H1 (cell line): ENCODE measurements around the gene ANAPC2. TPM values are rescaled to one million over a fixed set of nuclear protein-coding genes. Genes with fewer than 3 reads are reported as not detected.

Source experiments
- CTCF ChIA-PET: fragments of 300-600 bp; sonication (Branson Sonifier 250); formaldehyde crosslinking; loops from one replicate; lab custom pipeline; 2021; ENCODE audit not compliant: partially characterized antibody; lab: Charles Lee
- POLR2A ChIA-PET: fragments of 300-600 bp; sonication (Branson Sonifier 250); formaldehyde crosslinking; loops from one replicate; lab custom pipeline; 2021; ENCODE audit warnings: inconsistent platforms; ENCODE audit not compliant: partially characterized antibody; lab: Charles Lee
- DNase-seq, 2 experiments: peaks; one replicate each; pipeline versions ENCODE4 v3.0.0 to v3.0.0-alpha.2; 2010 to 2022; ENCODE audit warnings: low spot score in 2 of 2, low read depth in 1 of 2, mixed read lengths in 1 of 2
- FAIRE-seq: peaks from 2 replicates; lab custom pipeline; 2011; peaks lifted over from hg19 to GRCh38; lab: Jason Lieb, UNC
- H2AFZ ChIP-seq: 2 replicates; pipeline ENCODE4 v1.8.1; 2012; ENCODE audit warnings: low read length, inconsistent platforms
- H2AK5ac ChIP-seq: 2 replicates; pipeline ENCODE4 v1.6.1; 2013; ENCODE audit warnings: low read depth, low read length
- H2BK120ac ChIP-seq: replicated peaks from 2 replicates; pipeline ENCODE3; 2013; ENCODE audit warnings: low read depth, low read length, inconsistent platforms
- H2BK12ac ChIP-seq: 2 replicates; pipeline ENCODE4 v1.6.1; 2013; ENCODE audit warnings: low read depth, low read length
- H2BK15ac ChIP-seq: 2 replicates; pipeline ENCODE4 v1.6.1; 2013; ENCODE audit warnings: low read length
- H2BK20ac ChIP-seq: 2 replicates; pipeline ENCODE4 v1.6.1; 2013; ENCODE audit warnings: low read length
- H2BK5ac ChIP-seq: 2 replicates; pipeline ENCODE4 v1.6.1; 2013; ENCODE audit warnings: low read depth, low read length
- H3K14ac ChIP-seq: 2 replicates; pipeline ENCODE4 v1.6.1; 2013; ENCODE audit warnings: inconsistent platforms; ENCODE audit not compliant: insufficient read length
- H3K18ac ChIP-seq: 2 replicates; pipeline ENCODE4 v1.6.1; 2013; ENCODE audit warnings: low read length; ENCODE audit errors: extremely low read depth
- H3K23ac ChIP-seq: 2 replicates; pipeline ENCODE4 v1.6.1; 2013; ENCODE audit warnings: inconsistent platforms; ENCODE audit not compliant: insufficient read length
- H3K23me2 ChIP-seq: 2 replicates; pipeline ENCODE4 v1.6.1; 2013; ENCODE audit warnings: low read depth, low read length
- H3K27ac ChIP-seq: 2 replicates; pipeline ENCODE4 v1.6.1; 2011; ENCODE audit warnings: low read depth, low read length, inconsistent platforms
- H3K27me3 ChIP-seq, 4 experiments: replicated peaks in 1 of 4; 1 replicate in 1 of 4; 2 replicates in 3 of 4; pipeline versions ENCODE4 v1.6.1 to v1.8.1; 2011 to 2013; ENCODE audit warnings: low read length in 3 of 4, mild to moderate bottlenecking in 3 of 4, inconsistent platforms in 2 of 4, mixed read lengths in 2 of 4, moderate library complexity in 1 of 4; ENCODE audit not compliant: control insufficient read depth in 3 of 4, insufficient read depth in 3 of 4; ENCODE audit errors: extremely low read depth in 1 of 4
- H3K36me3 ChIP-seq, 4 experiments: 2 replicates each; pipeline versions ENCODE4 v1.6.1 to v1.8.1; 2011 to 2013; ENCODE audit warnings: mild to moderate bottlenecking in 4 of 4, low read length in 3 of 4, moderate library complexity in 2 of 4, control low read depth in 1 of 4, inconsistent platforms in 1 of 4; ENCODE audit not compliant: insufficient read depth in 4 of 4, control insufficient read depth in 2 of 4
- H3K4ac ChIP-seq: replicated peaks from 2 replicates; pipeline ENCODE3; 2013; ENCODE audit warnings: low read length, low read depth, mixed read lengths, inconsistent platforms; ENCODE audit not compliant: insufficient read length
- H3K4me1 ChIP-seq, 4 experiments: replicated peaks in 1 of 4; 1 replicate in 1 of 4; 2 replicates in 3 of 4; pipeline versions ENCODE4 v1.6.1 to v1.8.1; 2011 to 2013; ENCODE audit warnings: low read length in 3 of 4, inconsistent platforms in 2 of 4, mixed read lengths in 1 of 4; ENCODE audit not compliant: insufficient read depth in 4 of 4, control insufficient read depth in 3 of 4
- H3K4me2 ChIP-seq, 2 experiments: 2 replicates each; pipeline versions ENCODE4 v1.6.1 to v1.8.1; 2011 to 2013; ENCODE audit warnings: low read depth in 2 of 2, low read length in 2 of 2, control low read depth in 1 of 2, inconsistent platforms in 1 of 2, mild to moderate bottlenecking in 1 of 2; ENCODE audit not compliant: insufficient read depth in 1 of 2
- H3K4me3 ChIP-seq, 4 experiments: fragments of 200-600, 300-600 bp in 1 of 4; sonication (generic), shearing (Covaris generic), sonication (Bioruptor Twin) in 1 of 4; 2 replicates each; pipeline versions ENCODE4 v1.5.1 to v1.8.1; 2011 to 2016; ENCODE audit warnings: low read length in 4 of 4, low read depth in 3 of 4, control low read depth in 2 of 4, inconsistent platforms in 2 of 4, mild to moderate bottlenecking in 2 of 4, mixed read lengths in 1 of 4, moderate library complexity in 1 of 4; ENCODE audit not compliant: insufficient read depth in 2 of 4; ENCODE audit errors: extremely low read depth in 1 of 4
- H3K56ac ChIP-seq: replicated peaks from 2 replicates; pipeline ENCODE3; 2013; ENCODE audit warnings: low read depth, mild to moderate bottlenecking, mixed read lengths, low read length, inconsistent platforms; ENCODE audit not compliant: insufficient read length
- H3K79me1 ChIP-seq: 2 replicates; pipeline ENCODE4 v1.6.1; 2013; ENCODE audit warnings: low read depth, low read length, control low read depth
- H3K79me2 ChIP-seq, 2 experiments: 2 replicates each; pipeline versions ENCODE4 v1.6.1 to v1.8.1; 2012 to 2013; ENCODE audit warnings: low read length in 2 of 2, mild to moderate bottlenecking in 2 of 2, inconsistent platforms in 1 of 2; ENCODE audit not compliant: insufficient read depth in 2 of 2, control insufficient read depth in 1 of 2
- H3K9ac ChIP-seq, 4 experiments: replicated peaks in 1 of 4; 1 replicate in 1 of 4; 2 replicates in 3 of 4; pipeline versions ENCODE4 v1.6.1 to v1.8.1; 2011 to 2013; ENCODE audit warnings: low read depth in 3 of 4, low read length in 3 of 4, control low read depth in 2 of 4, mild to moderate bottlenecking in 2 of 4, moderate library complexity in 2 of 4, inconsistent platforms in 1 of 4; ENCODE audit errors: extremely low read depth in 1 of 4
- H3K9me3 ChIP-seq, 2 experiments: 2 replicates each; pipeline versions ENCODE4 v1.6.1 to v1.8.1; 2012 to 2013; ENCODE audit warnings: mild to moderate bottlenecking in 2 of 2, moderate library complexity in 2 of 2, control low read depth in 1 of 2, inconsistent platforms in 1 of 2, low read depth in 1 of 2, low read length in 1 of 2, mixed read lengths in 1 of 2; ENCODE audit not compliant: insufficient read depth in 2 of 2
- H4K20me1 ChIP-seq, 2 experiments: replicated peaks in 1 of 2; 2 replicates each; pipeline versions ENCODE3 to v1.8.1; 2011 to 2013; ENCODE audit warnings: inconsistent platforms in 2 of 2, low read length in 2 of 2, mild to moderate bottlenecking in 1 of 2; ENCODE audit not compliant: insufficient read depth in 2 of 2, control insufficient read depth in 1 of 2
- H4K5ac ChIP-seq: 2 replicates; pipeline ENCODE4 v1.6.1; 2013; ENCODE audit warnings: low read length, low read depth, mixed read lengths, inconsistent platforms; ENCODE audit not compliant: insufficient read length
- H4K8ac ChIP-seq: 2 replicates; pipeline ENCODE4 v1.8.0; 2013; ENCODE audit warnings: mild to moderate bottlenecking, moderate library complexity, low read length, inconsistent platforms; ENCODE audit not compliant: insufficient read depth; ENCODE audit errors: extremely low read depth
- H4K91ac ChIP-seq: replicated peaks from 2 replicates; pipeline ENCODE3; 2013; ENCODE audit warnings: low read length, mixed read lengths, inconsistent platforms; ENCODE audit not compliant: insufficient read length
- ATF2 ChIP-seq: IDR thresholded peaks from 2 replicates; pipeline ENCODE4 v1.6.1; 2012; ENCODE audit warnings: low read length, inconsistent platforms
- GABPA ChIP-seq: IDR thresholded peaks from 2 replicates; pipeline ENCODE4 v1.6.1; 2011; ENCODE audit warnings: mild to moderate bottlenecking, low read length, moderate library complexity, borderline replicate concordance; ENCODE audit not compliant: insufficient read depth
- HDAC6 ChIP-seq: IDR thresholded peaks from one replicate; pipeline ENCODE4 v1.7.1; 2012; ENCODE audit warnings: low read depth, mild to moderate bottlenecking, inconsistent platforms, low read length, moderate library complexity
- JUN ChIP-seq: IDR thresholded peaks from 2 replicates; pipeline ENCODE4 v1.6.1; 2011; ENCODE audit warnings: low read depth, mild to moderate bottlenecking, improper control_type of control experiment, low read length
- NANOG ChIP-seq: IDR thresholded peaks from 2 replicates; pipeline ENCODE4 v1.6.1; 2011; ENCODE audit warnings: low read length, low read depth, mild to moderate bottlenecking, inconsistent platforms; ENCODE audit not compliant: insufficient read depth, poor library complexity, severe bottlenecking
- RBBP5 ChIP-seq: IDR thresholded peaks from 2 replicates; pipeline ENCODE4 v1.7.1; 2012; ENCODE audit warnings: low read depth, mild to moderate bottlenecking, inconsistent platforms, low read length, moderate library complexity, borderline replicate concordance
- RNF2 ChIP-seq: fragments of 200-900, 300-1000 bp; sonication (generic); IDR thresholded peaks from 2 replicates; pipeline ENCODE4 v1.7.1; 2016; ENCODE audit warnings: borderline replicate concordance, low read depth, mild to moderate bottlenecking, antibody characterized with exemption, low read length; ENCODE audit not compliant: poor library complexity, severe bottlenecking; ENCODE audit errors: missing control alignments
- SIRT6 ChIP-seq: IDR thresholded peaks from one replicate; pipeline ENCODE4 v1.7.1; 2012; ENCODE audit warnings: low read length, inconsistent platforms
- TEAD4 ChIP-seq: IDR thresholded peaks from 2 replicates; pipeline ENCODE4 v1.6.1; 2012; ENCODE audit warnings: low read depth, low read length, inconsistent platforms, mixed read lengths
- ZNF274 ChIP-seq: IDR thresholded peaks from 2 replicates; pipeline ENCODE4 v1.7.0; 2012; ENCODE audit warnings: low read length, borderline replicate concordance; ENCODE audit errors: extremely low read depth
- WGBS, 2 experiments: shearing (Covaris generic) in 1 of 2; methylation state at CpG; one replicate each; pipeline versions ENCODE4 v1.1.6 to v1.1.7; 2013 to 2015; ENCODE audit warnings: low lambda C conversion rate in 2 of 2, mixed read lengths in 2 of 2, inconsistent platforms in 1 of 2, low coverage in 1 of 2, missing lambda C conversion rate in 1 of 2; ENCODE audit not compliant: insufficient replicate concordance in 2 of 2, insufficient coverage in 1 of 2, insufficient read length in 1 of 2; ENCODE audit errors: extremely low coverage in 1 of 2, missing lambda C conversion rate in 1 of 2; 5-methylcytosine and 5-hydroxymethylcytosine counted together
- polyA plus RNA-seq, 7 experiments: library from polyadenylated mRNA; depleted of rRNA in 3 of 7; stranded (reverse) in 5 of 7; unstranded in 2 of 7; fragments of >200 nt in 5 of 7; fragments of 200-250 nt in 2 of 7; gene quantifications; 1 replicate in 5 of 7; 2 replicates in 1 of 7; 4 replicates in 1 of 7; pipeline versions ENCODE4 v1.2.1 to v1.2.3, GENCODE V29; 2011 to 2013; ENCODE audit warnings: missing spikeins in 2 of 7, mixed read lengths in 2 of 7
- total RNA-seq: library from RNA; stranded (reverse); fragmentation: NEBNext Ultra II Directional; extraction: Animal tissue kit (Norgen Biotek cat#: 25700); gene quantifications from 2 replicates; pipeline ENCODE4 v1.2.1, GENCODE V29; 2021

The ANAPC2 gene
- total and polyA plus RNA-seq, 2 of the 8 experiments (the other 6 are each of a cell fraction or from before 2014, with no cell fraction given) = 30.2 to 37.7 TPM

- FAIRE-seq = no peak
- H4K5ac ChIP-seq = no peak overlapping the region
- TF ChIP-seq SIRT6 (no peak), ATF2 (no peak), HDAC6 (no peak), RBBP5 (no peak), RNF2 (no peak), GABPA (no peak), TEAD4 (no peak), JUN (no peak), NANOG (no peak), ZNF274 (no peak)
- TF ChIP-seq, all 59 proteins: peak for 0
- Histone ChIP-seq H3K56ac (no peak overlapping the region), H3K9ac (no peak overlapping the region), H3K79me1 (peaks cover 24% of the 10 kb centered on the region), H3K23ac (no peak overlapping the region), H2AFZ (no peak overlapping the region), H2BK5ac (no peak overlapping the region), H4K20me1 (peaks cover 5 to 28% of the 10 kb centered on the region in 2 experiments), H3K4me1 (peaks cover 0 to 33% (median 17%) of the 10 kb centered on the region in 4 experiments; a peak in 6 of 7 replicates), H3K79me2 (peaks cover 0 to 35% of the 10 kb centered on the region in 2 experiments; a peak in 3 of 4 replicates), H3K18ac (no peak overlapping the region), H2AK5ac (no peak overlapping the region), H3K36me3 (no peaks in the 10 kb centered on the region), H3K23me2 (peaks cover 3% of the 10 kb centered on the region; the same call in 1 of the 2 replicates), H3K27me3 (no peaks in the 10 kb centered on the region), H3K14ac (no peak overlapping the region), H3K9me3 (no peaks in the 10 kb centered on the region), H3K27ac (no peak overlapping the region), H2BK15ac (no peak overlapping the region), H2BK120ac (no peak overlapping the region), H4K91ac (no peak overlapping the region), H3K4me2 (peak overlapping the region; percentile 70 to 76; a peak in 3 of 4 replicates), H3K4ac (no peak overlapping the region), H2BK20ac (no peak overlapping the region), H4K8ac (peak overlapping the region; percentile 35; the same call in 1 of the 2 replicates), H2BK12ac (no peak overlapping the region), H3K4me3 (peak overlapping the region in 1 of 4 experiments; percentile 67; a peak in 2 of 8 replicates)
- no peak for DNase-seq
- ChIA-PET POLR2A (interaction anchor here (0.7 to 2.2 kb wide), 12 partner anchors 10 to 470 kb away, joined by 3 to 21 read pairs (median 4); partner anchors contain the start of genes ANAPC2, RNF208, SSNA1 and TUBB4B), CTCF (interaction anchor here (1.0 to 14.0 kb wide), 5 partner anchors 9 to 30 kb away, joined by 3 to 204 read pairs (median 7); partner anchors contain the start of genes CYSRT1, RNF208, RNF224 and SLC34A3)
- WGBS, 2 experiments = 87% methylated on average over 11 of the region's 11 CpGs; no CpG with 5 or more reads in 1 of the 2 experiments
These were observed 10.5 kb upstream of the ANAPC2 start for GRCh38 chr9:137198902-137199283.
